Activated CD8-positive, alpha-beta memory T cell treated with anti-CD3 and anti-CD28 coated beads, Interleukin-2, amount 50 U/mL, for 1 hour (primary cell): ENCODE results near the gene FIS1.
"Not testable (repeated sequence)": the region's sequence is repeated elsewhere in the genome, so short reads cannot be mapped to it uniquely, and the experiment has no call there.

Experiments
- DNase-seq: peaks from one replicate; pipeline ENCODE4 v3.0.0-alpha.2; 2020; ENCODE audit errors: extremely low read depth

FIS1 gene

DNA sequence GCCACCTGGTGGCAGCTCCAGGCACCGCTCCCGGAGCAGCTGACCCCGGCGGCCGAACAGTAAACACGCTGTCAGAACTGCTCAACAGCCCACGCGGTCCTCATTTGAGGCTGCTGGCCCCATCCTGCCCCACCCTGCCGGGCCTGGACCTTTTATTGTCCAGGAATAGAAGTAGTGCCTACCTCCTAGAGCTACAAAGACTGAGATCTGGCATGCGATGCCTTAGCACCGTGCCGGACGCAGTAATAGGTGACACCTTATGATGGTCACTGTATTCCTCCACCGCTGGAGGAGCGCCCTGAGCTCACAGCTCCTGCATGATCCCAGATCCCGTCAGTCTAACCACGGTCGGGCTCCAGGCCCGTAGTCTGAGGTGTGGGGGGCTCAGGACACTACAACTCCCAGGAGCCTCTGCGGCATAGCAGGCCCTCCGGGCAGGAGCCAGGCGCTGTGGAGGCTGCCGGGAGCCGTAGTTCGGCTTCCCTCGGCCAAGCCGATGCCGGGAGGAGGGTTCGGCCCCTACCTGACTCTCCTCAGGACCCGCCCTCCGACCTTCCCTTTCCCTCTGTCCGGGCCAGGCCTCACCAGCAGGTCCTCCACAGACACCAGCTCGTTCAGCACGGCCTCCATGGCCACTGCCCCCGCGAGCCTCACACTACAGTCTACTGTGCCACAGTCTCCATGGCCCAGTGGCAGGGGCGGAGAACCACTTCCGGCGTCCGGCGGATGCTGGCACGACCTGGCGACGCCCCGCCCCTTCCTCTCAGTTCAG is at the start of gene FIS1:
Gene FIS1, minus strand, starts transcription at position 707 of the 772 bp plus-strand sequence. Its CDS starts 77 bp downstream, at position 630.
- peak; percentile 76 for DNase-seq

DNA sequence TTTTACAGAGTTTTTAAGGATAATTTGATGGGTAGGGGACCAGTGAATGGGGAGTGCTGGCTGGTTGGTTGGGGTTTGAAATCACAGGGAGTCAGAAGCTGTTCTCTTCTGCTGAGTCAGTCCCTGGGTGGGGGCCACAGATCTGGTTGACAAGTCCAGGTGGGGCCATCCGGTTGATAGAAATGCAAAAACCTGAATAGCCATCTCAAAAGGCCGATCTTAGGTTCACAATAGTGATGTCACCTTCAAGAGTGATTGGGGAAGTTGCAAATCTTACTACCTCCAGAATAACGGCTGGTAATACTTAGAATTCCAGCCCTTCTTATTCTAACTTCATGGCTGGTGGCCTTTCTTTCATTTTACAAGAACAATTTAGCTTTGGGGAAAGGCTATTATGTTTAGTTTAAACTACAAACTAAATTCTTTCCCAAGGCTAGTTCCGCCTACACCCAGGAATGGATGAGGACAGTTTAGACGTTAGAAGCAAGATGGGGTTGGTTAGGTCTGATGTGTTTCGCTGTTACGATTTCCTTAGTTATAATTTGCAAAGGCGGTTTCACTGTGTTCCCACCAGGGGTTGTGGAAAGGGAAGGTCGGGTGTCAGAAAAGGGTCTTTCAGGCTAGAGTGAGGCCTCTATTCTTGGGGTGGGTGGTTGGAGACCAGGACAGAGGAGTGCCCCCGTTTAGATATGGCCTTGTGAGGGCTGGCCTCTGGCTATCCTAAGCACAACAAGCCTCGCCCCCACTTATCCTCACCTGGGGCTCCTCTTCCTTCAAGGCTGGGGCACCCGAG is 49.4 kb upstream of the FIS1 start:
- DNase-seq, result no peak

DNA sequence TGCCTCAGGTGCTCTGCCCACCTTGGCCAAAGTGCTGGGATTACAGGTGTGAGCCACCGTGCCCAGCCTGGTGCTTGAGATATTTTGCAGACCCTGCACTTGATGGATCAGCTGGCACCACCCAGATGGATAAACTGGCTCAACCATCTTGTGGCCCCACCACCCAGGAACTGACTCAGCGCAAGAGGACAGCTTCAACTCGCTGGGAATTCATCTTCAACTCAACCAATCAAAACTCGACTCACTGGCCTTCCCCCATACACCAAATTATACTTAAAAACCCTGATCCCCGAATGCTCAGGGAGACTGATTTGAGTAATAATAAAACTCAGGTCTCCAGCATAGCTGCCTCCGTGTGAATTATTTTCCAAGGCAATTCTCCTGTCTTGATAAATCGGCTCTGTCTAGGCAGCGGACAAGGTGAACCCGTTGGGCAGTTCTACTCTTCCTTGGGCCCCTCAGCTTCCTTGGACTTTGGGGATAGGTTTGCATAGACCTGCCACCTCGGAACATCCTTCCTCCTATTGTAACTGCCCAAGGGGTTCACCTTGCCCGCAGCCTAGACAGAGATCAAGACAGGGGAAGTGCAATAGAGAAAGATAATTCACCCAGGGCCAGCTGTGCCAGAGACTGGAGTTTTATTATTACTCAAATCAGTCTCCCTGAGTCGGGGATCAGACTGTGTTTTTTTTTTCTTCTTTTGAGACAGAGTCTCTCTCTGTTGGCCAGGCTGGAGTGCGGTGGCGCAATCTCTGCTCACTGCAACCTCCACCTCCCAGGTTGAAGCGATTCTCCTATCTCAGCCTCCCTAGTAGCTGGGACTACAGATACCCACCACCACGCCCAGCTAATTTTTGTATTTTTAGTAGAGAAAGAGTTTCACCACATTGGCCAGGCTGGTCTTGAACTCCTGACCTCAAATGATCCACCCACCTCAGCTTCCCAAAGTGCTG is 48.5 kb upstream of the FIS1 start:
- not testable (repeated sequence) for DNase-seq

DNA sequence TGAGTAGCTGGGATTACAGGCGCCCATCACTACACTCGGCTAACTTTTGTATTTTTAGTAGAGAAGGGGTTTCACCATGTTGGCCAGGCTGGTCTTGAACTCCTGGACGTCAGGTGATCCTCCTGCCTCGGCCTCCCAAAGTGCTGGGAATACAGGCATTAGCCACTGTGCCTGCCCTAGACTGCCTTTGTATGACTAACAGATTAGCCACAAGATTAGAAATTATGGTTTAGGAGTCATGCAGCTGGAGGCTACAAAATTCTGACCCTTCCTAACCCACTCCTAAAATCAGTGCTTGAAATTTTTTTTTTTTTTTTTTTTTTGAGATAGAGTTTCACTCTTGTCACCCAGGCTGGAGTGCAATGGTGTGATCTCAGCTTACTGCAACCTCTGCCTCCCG is 47.7 kb upstream of the FIS1 start:
- DNase-seq, result not testable (repeated sequence)

DNA sequence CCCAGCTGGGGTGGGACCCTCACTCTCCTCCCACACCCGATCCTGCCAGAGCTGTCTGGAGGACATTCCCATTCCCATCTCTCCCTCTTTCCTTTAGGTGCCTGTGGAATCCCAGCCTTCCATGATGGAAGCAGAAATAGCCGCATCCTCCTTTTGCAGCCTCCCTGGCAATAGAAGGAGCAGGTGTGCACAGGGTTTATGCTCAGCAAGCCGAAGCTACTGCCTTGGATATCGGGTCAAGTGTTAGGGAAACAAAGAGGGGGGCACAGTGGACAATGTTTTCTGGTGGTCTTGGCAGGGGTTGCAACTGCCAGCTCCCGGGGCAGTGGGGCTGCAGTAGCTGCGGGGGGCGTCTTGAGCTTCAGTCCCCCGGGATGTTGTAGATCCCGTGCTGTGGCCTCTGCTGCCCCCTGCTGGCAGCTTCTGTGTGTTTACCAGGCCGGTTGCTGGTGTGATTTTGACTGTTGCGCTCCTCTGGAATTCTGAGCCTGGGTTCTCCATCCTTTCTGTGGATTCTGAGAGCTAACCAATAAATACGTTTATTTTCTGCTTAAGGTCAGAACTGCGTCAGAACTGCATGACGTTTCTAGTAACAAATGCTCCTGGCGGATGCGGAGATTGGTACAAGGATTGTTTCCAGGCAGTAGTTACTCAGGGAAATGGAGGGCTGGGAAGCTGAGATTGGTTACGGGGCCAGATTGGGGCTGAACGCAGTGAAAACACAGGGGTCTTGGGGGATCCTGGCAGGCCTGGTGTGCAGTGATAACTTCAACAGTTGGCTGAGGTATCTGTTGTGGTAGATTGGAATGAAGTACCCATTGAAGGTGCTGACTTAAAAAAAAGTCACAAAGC is 45.5 kb upstream of the FIS1 start:
- DNase-seq, result not testable (repeated sequence)

DNA sequence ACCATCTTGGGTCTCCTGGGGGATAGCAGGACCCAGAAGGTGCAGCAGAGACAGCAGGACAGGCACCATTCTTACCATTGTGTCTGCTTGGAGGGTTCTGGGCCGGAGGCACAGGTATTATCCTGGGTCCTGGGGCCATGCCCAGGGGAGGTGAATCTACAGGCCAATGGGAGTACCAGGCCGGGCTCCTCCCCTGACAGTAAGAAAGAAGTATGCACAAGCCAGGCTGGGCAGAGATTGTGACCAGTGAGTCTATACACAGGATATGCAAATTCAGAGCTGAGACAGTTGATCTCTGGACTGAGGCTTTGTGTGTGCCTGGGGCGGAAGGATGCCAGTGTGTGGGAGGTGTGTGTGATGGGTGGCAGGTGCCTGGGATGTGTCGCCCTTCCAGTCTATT is 44.8 kb upstream of the FIS1 start:
- not testable (repeated sequence) for DNase-seq

DNA sequence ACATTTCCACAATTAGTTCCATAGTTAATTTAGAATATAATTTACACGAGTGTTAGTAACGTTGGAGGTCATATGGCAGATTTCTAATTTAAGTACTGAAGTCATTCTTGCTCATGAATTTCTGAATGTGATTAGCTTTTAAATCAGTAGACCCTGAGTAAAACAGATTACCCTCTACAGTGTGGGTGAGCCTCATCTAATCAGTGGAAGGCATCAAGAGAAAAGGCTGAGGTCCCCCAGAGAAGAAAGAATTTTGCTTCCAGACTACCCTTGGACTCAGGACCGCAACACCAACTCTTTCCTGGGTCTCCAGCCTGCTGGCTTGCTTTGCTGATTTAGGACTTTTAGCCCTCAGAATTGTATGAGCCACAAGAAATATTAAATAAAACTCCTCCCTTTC is 43.6 kb upstream of the FIS1 start:
- DNase-seq, result no peak

DNA sequence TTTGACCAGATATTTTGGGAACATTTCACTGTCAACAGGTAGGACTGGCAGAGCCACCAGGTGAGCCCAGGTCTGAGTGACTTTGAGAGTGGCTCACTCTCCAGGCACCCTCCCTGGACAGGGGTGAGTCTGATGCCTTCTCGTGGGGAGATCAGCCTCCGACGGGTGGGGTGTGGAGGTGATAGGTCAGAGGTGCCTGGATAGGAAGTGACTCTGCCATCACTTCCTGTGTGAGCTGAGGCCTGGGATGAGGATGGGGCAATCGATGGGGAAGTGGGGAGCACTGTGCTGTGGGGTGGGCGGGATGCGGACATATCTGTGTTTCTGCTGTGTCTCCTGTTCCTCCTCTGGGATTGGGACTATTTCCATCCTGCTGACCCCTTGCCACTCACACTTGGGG is 42.2 kb upstream of the FIS1 start:
- DNase-seq, result no peak

DNA sequence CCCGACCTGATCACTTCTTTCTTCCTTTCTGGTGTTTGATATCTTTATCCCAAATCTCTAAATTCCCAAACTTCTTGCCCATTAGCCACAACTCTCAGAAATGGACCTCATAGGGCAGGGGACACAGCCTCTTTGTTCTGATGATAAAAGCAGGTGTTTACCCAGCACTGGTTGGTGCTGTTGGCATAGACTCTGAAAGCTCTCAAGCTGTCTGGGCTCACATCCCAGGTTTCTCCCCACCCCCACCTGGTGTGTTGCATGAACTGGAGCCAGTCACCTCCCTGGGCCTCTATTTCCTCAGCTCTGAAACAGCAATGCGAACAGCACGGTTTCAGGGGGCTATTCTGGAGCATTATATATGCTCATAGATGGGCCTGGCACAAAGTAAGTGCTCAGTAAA is 41.0 kb upstream of the FIS1 start:
- DNase-seq, result not testable (repeated sequence)

DNA sequence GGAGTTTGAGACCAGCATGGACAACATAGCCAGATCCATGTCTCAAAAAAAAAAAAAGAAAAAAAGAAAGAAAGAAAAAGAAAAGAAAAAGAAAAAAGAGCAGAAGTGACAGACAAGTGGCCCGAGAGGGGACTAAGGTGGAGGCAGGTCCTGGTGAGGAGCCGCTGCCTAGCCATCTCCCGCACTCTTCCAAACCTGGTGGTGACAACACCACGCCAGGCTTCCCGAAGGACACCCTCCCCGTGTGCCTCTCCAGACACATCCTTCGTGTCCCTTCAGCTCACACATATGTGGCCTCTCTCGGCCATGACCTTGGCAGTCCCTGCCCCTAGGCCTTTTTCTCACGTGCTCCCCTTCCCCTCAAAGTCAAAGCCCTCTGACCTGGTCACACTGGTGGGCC is 40.3 kb upstream of the FIS1 start:
- DNase-seq, result no peak

DNA sequence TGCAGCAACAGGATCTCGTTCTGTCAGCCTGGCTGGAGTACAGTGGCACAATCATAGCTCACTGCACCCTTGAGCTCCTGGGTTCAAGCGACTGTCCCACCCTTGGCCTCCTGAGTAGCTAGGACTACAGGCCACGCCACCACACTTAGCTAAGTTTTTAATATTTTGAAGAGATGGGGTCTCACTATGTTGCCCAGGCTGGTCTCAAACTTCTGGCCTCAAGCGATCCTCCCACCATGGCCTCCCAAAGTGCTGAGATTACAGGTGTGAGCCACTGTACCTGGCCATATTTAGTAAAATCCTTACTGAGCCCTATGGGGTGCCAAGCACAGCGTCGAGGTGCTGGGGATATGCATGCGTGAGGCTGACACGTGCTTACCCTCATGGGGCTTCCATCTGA is 36.0 kb upstream of the FIS1 start:
- DNase-seq, result not testable (repeated sequence)

DNA sequence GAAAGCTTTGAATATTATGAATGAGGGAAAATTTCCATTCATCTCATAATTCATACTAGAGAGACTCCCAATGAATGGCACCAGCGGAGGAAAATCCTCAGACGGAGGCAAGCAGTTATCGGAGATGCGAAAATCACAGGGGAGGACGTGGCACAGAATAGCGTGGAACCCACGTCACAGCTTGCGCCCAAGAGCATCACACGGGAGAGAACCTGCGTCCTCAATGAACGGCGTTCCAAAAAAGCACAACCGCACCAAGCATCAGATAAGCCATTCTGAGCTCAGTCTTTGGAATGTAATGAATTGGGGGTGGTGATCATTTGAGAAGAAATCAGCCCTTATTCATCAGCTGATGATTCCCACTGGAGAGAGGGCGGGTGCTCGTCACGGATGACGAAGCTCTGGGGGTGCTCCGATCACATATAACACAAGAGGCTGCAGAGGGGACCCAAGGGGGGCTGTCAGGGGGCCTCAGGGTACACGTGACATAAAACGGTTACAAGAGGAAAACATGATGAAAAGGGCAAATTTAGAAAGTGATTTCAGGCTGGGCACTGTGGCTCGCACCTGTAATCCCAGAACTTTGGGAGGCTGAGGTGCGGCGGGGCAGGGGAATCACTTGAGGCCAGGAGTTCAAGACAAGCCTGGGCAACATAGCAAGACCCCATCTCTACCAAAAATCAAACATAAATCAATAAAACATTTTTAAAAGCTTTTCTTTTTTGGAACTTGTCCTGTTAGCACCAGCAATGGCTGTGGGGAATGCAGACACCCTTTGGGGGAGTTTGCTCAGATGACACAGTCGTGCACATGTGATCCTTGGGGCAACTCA is 33.8 kb upstream of the FIS1 start:
- no peak for DNase-seq

DNA sequence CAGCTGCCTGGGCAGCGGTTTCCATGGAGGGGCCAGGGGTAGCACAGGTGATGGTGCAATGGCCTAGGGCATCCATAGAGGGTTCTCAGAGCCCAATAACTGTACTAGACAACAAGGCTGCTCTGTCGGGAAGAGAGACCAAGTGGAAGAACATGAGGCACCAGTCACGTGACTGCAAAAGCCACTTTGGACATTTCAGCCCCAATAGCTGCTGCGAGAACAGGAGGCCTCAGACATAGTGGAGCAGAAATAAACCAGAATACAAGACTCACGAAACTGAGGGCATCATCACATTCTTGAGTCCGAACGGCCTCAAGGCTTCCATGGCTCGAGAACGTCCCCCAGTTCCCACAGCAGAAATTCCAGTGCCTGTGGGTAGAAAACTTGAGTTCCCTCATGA is 32.3 kb upstream of the FIS1 start:
- DNase-seq, result no peak

DNA sequence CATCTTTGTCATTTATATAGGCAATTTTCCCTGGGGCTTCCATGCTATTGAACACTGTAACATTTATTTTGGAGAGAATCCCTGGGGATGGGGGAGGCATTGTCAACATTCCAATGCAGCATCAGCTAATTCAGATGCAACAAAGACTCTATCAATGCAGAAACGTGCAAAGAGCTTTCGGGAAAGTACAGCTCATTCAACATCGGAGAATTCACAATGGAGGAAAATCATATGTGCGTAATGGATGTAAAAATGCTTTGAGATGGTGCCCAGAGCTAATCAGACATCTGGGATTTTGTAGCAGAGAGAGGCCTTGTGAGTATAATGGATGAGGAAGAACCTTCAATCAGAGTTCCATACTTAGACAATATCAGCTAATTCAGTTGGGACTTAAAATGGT is 28.3 kb upstream of the FIS1 start:
- DNase-seq, result no peak

DNA sequence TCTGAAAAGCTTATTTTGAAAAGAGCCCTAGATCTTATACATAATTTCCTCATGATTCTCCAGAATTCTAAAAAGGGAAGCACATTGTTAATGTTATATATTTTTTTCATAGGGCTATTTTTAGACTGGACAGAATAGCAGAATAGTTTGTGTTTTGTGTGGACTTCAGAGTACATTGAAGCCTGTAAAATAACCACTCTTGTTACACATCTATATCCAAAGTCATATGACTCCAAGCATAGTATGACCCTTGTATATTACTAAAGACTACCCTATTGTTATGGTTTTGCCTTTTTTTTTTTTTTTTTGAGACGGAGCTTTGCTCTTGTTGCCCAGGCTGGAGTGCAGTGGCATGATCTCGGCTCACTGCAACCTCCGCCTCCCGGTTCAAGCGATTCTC is 26.1 kb upstream of the FIS1 start:
- DNase-seq, result no peak

DNA sequence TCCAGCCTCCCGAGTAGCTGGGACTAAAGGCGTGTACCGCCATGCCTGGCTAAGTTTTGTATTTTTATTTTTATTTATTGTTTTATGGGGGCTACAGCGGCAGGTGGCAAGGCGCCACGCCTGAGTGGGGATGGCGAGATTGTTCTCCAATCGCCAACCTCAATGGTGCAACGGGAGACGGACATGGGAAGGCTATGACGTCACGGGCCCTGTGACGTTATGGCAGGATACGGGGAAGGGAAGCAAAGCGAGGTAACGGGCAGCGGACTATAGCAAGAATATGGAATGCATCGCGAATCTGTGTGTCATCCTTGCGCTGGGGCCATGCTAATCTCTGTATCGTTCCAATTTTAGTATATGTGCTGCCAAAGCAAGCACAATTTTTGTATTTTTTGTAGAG is 24.8 kb upstream of the FIS1 start:
- DNase-seq, result no peak

DNA sequence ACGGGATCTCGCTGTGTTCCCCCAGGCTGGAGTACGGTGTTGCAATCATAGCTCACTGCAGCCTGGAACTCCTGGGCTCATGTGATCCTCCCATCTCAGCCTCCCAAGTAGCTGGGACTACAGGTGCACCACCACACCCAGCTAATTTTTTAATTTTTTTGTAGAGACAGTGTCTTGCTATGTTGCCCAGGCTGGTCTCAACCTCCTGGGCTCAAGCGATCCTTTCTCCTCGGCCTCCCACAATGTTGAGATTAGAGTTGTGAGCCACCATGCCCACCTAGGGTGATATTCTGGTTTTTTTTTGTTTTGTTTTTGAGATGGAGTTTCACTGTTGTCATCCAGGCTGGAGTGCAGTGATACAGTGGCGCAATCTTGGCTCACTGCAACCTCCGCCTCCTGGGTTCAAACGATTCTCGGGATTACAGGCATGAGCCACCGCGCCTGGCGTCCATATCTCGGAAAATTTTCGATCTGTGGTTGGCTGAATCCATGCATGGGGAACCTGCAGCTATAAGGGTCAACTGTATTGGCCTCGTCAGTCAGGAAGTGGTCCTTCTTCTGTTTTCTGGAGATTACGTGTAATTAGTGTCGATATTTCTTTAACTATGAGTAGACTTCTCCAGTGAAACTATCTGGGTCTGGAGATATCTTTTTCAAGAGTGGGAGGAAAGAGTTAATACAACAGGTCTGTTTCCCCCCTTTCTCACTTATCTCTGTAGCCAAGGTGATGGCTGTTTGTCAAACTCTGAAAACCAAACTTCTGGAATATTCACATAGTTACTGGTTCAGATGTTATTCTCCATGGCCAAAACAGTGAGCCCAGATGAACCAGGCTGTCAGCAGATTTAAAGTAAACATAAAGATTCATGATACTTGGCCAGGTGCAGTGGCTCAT is 21.0 kb upstream of the FIS1 start:
- DNase-seq, result no peak

DNA sequence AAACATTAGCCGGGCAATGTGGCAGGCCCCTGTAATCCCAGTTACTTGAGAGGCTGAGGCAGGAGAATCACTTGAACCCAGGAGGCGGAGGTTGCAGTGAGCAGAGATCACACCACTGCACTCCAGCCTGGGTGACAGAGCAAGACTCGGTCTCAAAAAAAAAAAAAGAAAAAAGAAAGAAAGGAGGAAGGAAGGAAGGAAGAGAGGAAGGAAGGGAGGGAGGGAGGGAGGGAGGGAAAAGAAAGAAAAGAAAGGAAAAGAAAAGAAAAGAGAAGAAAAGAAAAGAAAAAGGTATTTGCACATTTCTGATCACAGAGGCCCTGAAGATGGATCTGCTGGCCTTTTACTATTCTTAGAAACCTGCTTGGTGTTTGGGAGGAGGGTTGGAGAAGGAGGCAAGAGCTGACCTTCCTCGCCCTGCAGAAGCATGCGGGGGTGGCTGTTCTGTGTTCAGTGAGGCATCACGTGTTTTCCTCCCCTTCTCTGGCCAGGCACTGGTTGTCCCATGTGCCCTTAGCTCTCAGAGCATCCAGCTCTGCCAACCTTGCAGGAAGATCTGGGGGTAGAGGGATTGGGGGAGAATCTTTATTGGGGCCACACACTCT is 19.3 kb upstream of the FIS1 start:
- not testable (repeated sequence) for DNase-seq

DNA sequence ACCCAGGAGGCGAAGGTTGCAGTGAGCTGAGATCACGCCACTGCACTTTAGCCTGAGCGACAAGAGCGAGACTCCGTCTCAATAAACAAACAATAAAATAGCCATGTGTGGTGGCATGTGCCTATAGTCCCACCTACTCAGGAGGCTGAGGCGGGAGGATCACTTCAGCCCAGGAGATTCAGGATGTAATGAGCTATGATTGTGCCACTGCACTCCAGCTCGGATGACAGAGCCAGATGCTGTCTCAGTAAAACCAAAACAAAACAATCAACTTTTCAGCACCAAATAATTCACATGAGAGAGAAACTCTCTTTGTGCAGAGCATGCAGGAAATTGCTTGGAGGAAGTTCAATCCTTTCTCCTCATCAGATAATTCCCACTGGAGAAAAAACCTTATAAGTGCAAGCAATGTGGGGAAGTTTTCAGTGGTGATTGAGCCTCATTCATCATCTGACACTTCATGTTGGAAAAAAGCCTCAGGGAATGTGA is 13.4 kb upstream of the FIS1 start:
- DNase-seq, result no peak
